ENCODE results near the gene RAPGEF6. TPM values are rescaled to one million over a fixed set of nuclear protein-coding genes. Genes with fewer than 3 reads are reported as not detected.

Gene RAPGEF6
- total and polyA plus RNA-seq, 3 experiments from 2014 or later: 25.9 to 29.2 (median 27.9) TPM

DNA sequence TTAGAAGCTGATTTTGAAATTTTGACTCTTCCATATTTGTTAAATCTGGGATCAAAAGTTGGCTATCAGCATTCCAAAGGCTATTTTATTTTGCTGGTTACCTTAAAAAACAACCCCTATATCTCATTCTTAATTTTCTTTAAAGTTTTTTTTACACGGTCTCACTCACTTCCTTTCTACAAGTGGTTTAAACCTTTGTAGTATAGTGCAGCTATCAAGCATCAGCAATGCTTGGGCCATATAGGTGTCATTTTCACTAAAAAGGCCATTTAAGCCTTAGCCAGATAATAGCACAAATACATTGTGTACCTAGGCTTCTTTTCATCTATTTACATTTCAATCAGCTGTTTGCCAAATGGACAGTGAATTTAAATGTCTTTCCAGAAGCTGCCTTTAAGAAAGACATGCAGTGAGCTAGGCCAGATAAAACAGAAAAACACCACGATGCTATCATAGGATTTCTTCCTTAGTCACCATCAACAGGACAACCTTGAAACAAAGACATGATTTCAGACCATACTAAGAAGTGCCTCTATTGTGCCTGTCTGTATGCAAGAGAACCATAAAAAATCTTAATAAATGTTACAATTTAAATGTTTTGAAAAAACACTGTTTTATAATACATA lies 104.2 kb downstream of the RAPGEF6 start:
- peaks cover 0 to 13% (median 6%) of the 10 kb centered on the region in 3 donors for H3K36me3 Mint-ChIP-seq
- peaks cover 84% of the 10 kb centered on the region for H3K4me1 ChIP-seq (ENCODE audit: insufficient read depth, low read length)
- no peaks in the 10 kb centered on the region for H3K9me3 ChIP-seq (ENCODE audit: low read length)
- peak overlapping the region; percentile 0 for H3K4me3 ChIP-seq (ENCODE audit: low read length)
- no peak overlapping the region for H3K27ac ChIP-seq (ENCODE audit: low read depth, low read length)
- no peaks in the 10 kb centered on the region for H3K9me3 Mint-ChIP-seq
- H3K27me3 Mint-ChIP-seq: no peaks in the 10 kb centered on the region
- peak overlapping the region in 7 of 8 donors; percentile 57 to 93 (median 76) for H3K27ac Mint-ChIP-seq
- POLR2A ChIA-PET: no interaction called here
- H3K4me1 Mint-ChIP-seq: peaks cover 74 to 83% (median 80%) of the 10 kb centered on the region in 3 donors
- H3K4me3 Mint-ChIP-seq: peak overlapping the region in 6 of 7 donors; percentile 34 to 60 (median 46)
- peak in 2 of 5 donors; percentile 11 to 29 for DNase-seq
- H3K36me3 ChIP-seq (ENCODE audit: insufficient read depth, low read length): no peaks in the 10 kb centered on the region
- CTCF ChIA-PET: no interaction called here
- H3K27me3 ChIP-seq (ENCODE audit: insufficient read depth, low read length, poor library complexity, severe bottlenecking): no peaks in the 10 kb centered on the region

DNA sequence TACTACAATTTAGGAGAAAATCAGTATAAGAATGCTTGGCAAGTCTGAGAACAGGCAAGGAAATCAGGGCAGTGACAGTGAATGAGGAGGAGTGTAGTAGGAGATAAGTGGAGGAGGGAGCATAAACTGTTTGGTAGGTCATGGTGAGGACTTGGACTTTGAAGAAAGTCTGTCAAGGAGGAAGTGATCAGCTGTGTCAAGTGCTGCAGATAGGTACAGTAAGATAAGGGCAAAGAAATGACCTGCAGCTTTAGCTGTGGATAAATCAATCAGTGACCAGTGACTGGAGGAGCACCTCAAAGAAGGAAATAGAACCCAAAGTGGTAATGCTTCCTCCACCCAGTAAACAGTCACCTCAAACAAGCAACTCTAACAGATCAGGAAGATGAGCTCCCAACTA lies 106.3 kb downstream of the RAPGEF6 start:
- DNase-seq: no peak
- no peaks in the 10 kb centered on the region for H3K27me3 Mint-ChIP-seq
- H3K9me3 ChIP-seq (ENCODE audit: low read length): no peaks in the 10 kb centered on the region

DNA sequence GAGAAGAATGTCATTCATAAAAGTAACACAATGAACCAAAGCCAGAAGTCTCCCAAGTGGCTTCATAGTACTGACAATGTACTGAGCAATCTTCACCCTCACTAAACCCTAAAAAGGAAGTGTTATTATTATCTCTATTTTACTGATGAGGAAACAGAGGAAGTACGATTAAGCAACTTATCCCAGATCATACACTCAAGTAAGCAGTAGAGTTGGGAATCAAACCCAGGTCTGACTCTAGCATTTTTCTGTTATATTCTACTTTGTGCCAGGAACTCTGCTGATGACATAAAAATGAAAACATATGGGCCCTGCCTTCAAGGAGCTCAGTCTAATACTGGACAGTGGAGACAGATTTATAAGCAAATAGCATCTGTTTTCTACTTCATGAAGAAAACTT lies 109.2 kb downstream of the RAPGEF6 start:
- H3K4me1 ChIP-seq (ENCODE audit: insufficient read depth, low read length): peaks cover 75% of the 10 kb centered on the region
- H3K4me1 Mint-ChIP-seq: peaks cover 68 to 87% (median 76%) of the 10 kb centered on the region in 3 donors
- CTCF ChIA-PET: interaction anchor here (1.0 kb wide), 1 partner anchor 64 kb away, joined by 3 read pairs; no protein-coding TSS in a partner anchor

More for the DNA sequence above, 106.3 kb downstream of the RAPGEF6 start:
- H3K27me3 ChIP-seq (ENCODE audit: insufficient read depth, low read length, poor library complexity, severe bottlenecking): no peaks in the 10 kb centered on the region
- POLR2A ChIA-PET: interaction anchor here (0.6 to 0.7 kb wide), 3 partner anchors 39 to 492 kb away, joined by 3 to 10 read pairs (median 6); no protein-coding TSS in a partner anchor
- Mint-ChIP-seq H3K27ac (peak overlapping the region in 6 of 8 donors; percentile 3 to 83 (median 34)), H3K9me3 (no peaks in the 10 kb centered on the region), H3K36me3 (peaks cover 0 to 14% (median 7%) of the 10 kb centered on the region in 3 donors), H3K4me3 (peak overlapping the region in 6 of 7 donors; percentile 15 to 61 (median 28)), H3K4me1 (peaks cover 73 to 80% (median 75%) of the 10 kb centered on the region in 3 donors)
- CTCF ChIA-PET: interaction anchor here (0.6 to 1.2 kb wide), 2 partner anchors 13 to 532 kb away, joined by 4 read pairs; no protein-coding TSS in a partner anchor
- H3K4me3 ChIP-seq (ENCODE audit: low read length): no peak overlapping the region
- no peak overlapping the region for H3K27ac ChIP-seq (ENCODE audit: low read depth, low read length)
- peaks cover 86% of the 10 kb centered on the region for H3K4me1 ChIP-seq (ENCODE audit: insufficient read depth, low read length)
- no peaks in the 10 kb centered on the region for H3K36me3 ChIP-seq (ENCODE audit: insufficient read depth, low read length)

DNA sequence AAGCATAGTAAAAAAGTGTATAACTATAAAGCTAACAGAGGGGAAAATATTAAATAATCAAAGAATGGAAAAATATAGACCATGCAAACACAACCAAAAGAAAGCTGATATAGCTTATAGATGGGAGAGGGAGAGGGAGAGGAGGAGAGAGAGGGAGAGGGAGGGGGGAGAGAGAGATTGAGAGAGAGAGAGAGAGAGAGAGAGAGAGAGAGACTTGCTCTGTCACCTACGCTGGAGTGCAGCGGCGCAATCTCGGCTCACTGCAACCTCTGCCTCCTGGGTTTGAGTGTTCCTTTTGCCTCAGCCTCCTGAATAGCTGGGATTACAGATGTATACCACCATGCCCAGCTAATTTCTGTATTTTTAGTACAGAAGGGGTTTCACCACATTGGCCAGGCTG lies 110.6 kb downstream of the RAPGEF6 start:
- Mint-ChIP-seq H3K36me3 (peaks cover 9 to 29% (median 16%) of the 10 kb centered on the region in 3 donors), H3K27me3 (no peaks in the 10 kb centered on the region), H3K4me3 (peak overlapping the region in 1 of 7 donors; percentile 23), H3K4me1 (peaks cover 61 to 79% (median 69%) of the 10 kb centered on the region in 3 donors), H3K9me3 (no peaks in the 10 kb centered on the region), H3K27ac (no peak overlapping the region)
- Histone ChIP-seq H3K27me3 (ENCODE audit: insufficient read depth, low read length, poor library complexity, severe bottlenecking) (no peaks in the 10 kb centered on the region), H3K4me1 (ENCODE audit: insufficient read depth, low read length) (peaks cover 61% of the 10 kb centered on the region), H3K27ac (ENCODE audit: low read depth, low read length) (no peak overlapping the region), H3K4me3 (ENCODE audit: low read length) (no peak overlapping the region), H3K36me3 (ENCODE audit: insufficient read depth, low read length) (no peaks in the 10 kb centered on the region), H3K9me3 (ENCODE audit: low read length) (no peaks in the 10 kb centered on the region)
- CTCF ChIA-PET: interaction anchor here (0.7 to 0.9 kb wide), 4 partner anchors 12 to 486 kb away, joined by 3 read pairs; no protein-coding TSS in a partner anchor
- no peak for DNase-seq
- POLR2A ChIA-PET: interaction anchor here (0.5 kb wide), 1 partner anchor 123 kb away, joined by 3 read pairs; no protein-coding TSS in a partner anchor

More for the DNA sequence above, 109.2 kb downstream of the RAPGEF6 start:
- no peak for DNase-seq
- Histone ChIP-seq H3K27me3 (ENCODE audit: insufficient read depth, low read length, poor library complexity, severe bottlenecking) (no peaks in the 10 kb centered on the region), H3K36me3 (ENCODE audit: insufficient read depth, low read length) (no peaks in the 10 kb centered on the region), H3K27ac (ENCODE audit: low read depth, low read length) (no peak overlapping the region), H3K4me3 (ENCODE audit: low read length) (no peak overlapping the region), H3K9me3 (ENCODE audit: low read length) (no peaks in the 10 kb centered on the region)
- POLR2A ChIA-PET: no interaction called here
- Mint-ChIP-seq H3K4me3 (peak overlapping the region in 3 of 7 donors; percentile 9 to 15 (median 9)), H3K27me3 (no peaks in the 10 kb centered on the region), H3K9me3 (no peaks in the 10 kb centered on the region), H3K27ac (peak overlapping the region in 7 of 8 donors; percentile 1 to 79 (median 56)), H3K36me3 (peaks cover 6 to 19% (median 9%) of the 10 kb centered on the region in 3 donors)

DNA sequence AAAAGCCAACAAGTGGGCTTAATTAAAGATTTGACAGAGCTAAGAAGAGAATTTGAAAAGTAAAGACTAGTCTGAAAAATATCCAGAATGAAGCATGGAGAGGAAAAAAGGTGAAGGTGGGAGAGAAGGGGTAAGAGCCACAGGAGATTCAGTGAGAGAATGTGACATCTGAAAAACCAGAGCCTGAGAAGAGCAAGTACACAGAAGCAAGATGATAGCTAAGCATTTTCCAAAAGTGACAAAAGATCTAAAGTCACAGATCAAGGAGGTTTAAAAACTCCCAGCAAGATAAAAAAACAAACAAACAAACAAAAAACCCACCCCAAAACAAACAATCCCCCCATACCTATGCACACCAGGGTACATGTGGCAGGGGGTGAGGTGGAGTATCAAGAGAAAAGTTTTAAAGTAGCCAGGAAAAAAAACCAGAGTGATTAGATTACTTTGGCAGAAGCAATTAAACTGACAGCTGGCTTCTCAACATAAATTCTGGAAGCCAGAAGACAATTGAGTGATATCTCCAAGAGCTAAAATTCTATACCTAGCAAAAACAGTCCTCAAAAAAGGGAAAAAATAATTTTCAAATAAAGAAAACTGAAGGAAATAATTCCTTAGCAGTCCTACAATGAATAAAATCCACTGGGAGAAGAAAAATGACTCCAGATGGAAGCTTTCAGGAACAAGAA lies 111.4 kb downstream of the RAPGEF6 start:
- peaks cover 9 to 34% (median 18%) of the 10 kb centered on the region in 3 donors for H3K36me3 Mint-ChIP-seq
- peak overlapping the region in 4 of 8 donors; percentile 5 to 53 (median 30) for H3K27ac Mint-ChIP-seq
- Histone ChIP-seq H3K36me3 (ENCODE audit: insufficient read depth, low read length) (no peaks in the 10 kb centered on the region), H3K9me3 (ENCODE audit: low read length) (no peaks in the 10 kb centered on the region), H3K4me3 (ENCODE audit: low read length) (no peak overlapping the region), H3K27me3 (ENCODE audit: insufficient read depth, low read length, poor library complexity, severe bottlenecking) (no peaks in the 10 kb centered on the region), H3K27ac (ENCODE audit: low read depth, low read length) (no peak overlapping the region), H3K4me1 (ENCODE audit: insufficient read depth, low read length) (peaks cover 53% of the 10 kb centered on the region)
- CTCF ChIA-PET: interaction anchor here (0.7 to 0.9 kb wide), 3 partner anchors 11 to 486 kb away, joined by 3 read pairs; no protein-coding TSS in a partner anchor
- POLR2A ChIA-PET: interaction anchor here (0.5 to 0.7 kb wide), 3 partner anchors 9 to 566 kb away, joined by 3 to 6 read pairs (median 5); no protein-coding TSS in a partner anchor
- H3K9me3 Mint-ChIP-seq: no peaks in the 10 kb centered on the region
- peaks cover 56 to 71% (median 65%) of the 10 kb centered on the region in 3 donors for H3K4me1 Mint-ChIP-seq
- no peak for DNase-seq
- no peaks in the 10 kb centered on the region for H3K27me3 Mint-ChIP-seq
- H3K4me3 Mint-ChIP-seq: no peak overlapping the region

DNA sequence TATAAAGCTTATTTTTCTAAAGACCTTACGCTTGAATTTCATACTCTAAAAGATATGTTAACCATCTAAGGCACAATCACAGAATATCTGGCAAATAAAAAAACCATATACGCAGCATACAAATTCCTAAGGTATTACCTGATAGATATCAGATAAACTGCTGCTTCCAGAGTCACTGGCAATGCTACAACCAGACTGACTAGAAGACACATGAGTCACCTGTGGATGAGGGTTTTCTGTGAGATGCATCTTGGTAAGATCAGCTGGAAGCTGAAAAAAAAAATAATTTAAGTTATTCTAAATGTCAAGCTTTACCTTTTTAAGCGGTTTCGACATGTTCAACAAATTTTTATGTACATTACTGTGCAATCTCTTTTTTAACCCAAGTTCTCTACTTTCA lies 113.8 kb downstream of the RAPGEF6 start:
- Mint-ChIP-seq H3K27me3 (no peaks in the 10 kb centered on the region), H3K9me3 (no peaks in the 10 kb centered on the region), H3K27ac (no peak overlapping the region), H3K4me1 (peaks cover 50 to 70% (median 62%) of the 10 kb centered on the region in 3 donors), H3K36me3 (peaks cover 9 to 41% (median 15%) of the 10 kb centered on the region in 3 donors), H3K4me3 (no peak overlapping the region)
- Histone ChIP-seq H3K4me3 (ENCODE audit: low read length) (no peak overlapping the region), H3K27ac (ENCODE audit: low read depth, low read length) (no peak overlapping the region), H3K27me3 (ENCODE audit: insufficient read depth, low read length, poor library complexity, severe bottlenecking) (no peaks in the 10 kb centered on the region), H3K9me3 (ENCODE audit: low read length) (no peaks in the 10 kb centered on the region), H3K4me1 (ENCODE audit: insufficient read depth, low read length) (peaks cover 48% of the 10 kb centered on the region), H3K36me3 (ENCODE audit: insufficient read depth, low read length) (no peaks in the 10 kb centered on the region)
- ChIA-PET CTCF (no interaction called here), POLR2A (interaction anchor here (0.6 to 1.1 kb wide), 3 partner anchors 11 to 105 kb away, joined by 3 to 4 read pairs (median 3); no protein-coding TSS in a partner anchor)
- no peak for DNase-seq

DNA sequence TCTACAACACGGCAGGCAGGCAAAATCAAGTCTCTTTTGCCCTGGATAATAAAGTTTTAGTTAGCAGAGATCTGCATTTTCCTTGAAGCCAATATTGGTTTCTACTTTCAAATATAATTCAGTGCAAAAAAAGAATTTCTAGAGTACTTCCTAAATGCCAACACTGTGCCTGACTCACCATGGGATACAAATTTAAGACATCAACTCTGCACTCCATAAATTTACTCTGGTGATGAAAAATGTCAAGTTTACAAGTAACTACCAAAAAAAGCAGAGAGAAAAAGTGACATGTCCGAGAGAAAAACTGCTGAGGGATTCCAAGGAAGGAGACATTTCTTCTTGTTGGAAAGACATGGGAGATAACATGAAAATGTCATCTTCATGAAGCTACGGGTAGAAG lies 119.7 kb downstream of the RAPGEF6 start:
- Mint-ChIP-seq H3K27ac (peak overlapping the region; percentile 75 to 98 (median 92)), H3K9me3 (no peaks in the 10 kb centered on the region), H3K4me3 (peak overlapping the region; percentile 65 to 85 (median 81)), H3K27me3 (no peaks in the 10 kb centered on the region), H3K4me1 (peaks cover 50 to 64% (median 62%) of the 10 kb centered on the region in 3 donors), H3K36me3 (peaks cover 4 to 40% (median 13%) of the 10 kb centered on the region in 3 donors)
- Histone ChIP-seq H3K27ac (ENCODE audit: low read depth, low read length) (no peak overlapping the region), H3K4me3 (ENCODE audit: low read length) (peak overlapping the region; percentile 55), H3K4me1 (ENCODE audit: insufficient read depth, low read length) (peaks cover 50% of the 10 kb centered on the region), H3K27me3 (ENCODE audit: insufficient read depth, low read length, poor library complexity, severe bottlenecking) (no peaks in the 10 kb centered on the region), H3K36me3 (ENCODE audit: insufficient read depth, low read length) (peaks cover 5% of the 10 kb centered on the region), H3K9me3 (ENCODE audit: low read length) (no peaks in the 10 kb centered on the region)
- ChIA-PET POLR2A (no interaction called here), CTCF (interaction anchor here (1.3 to 1.9 kb wide), 3 partner anchors 17 to 254 kb away, joined by 3 to 5 read pairs (median 4); no protein-coding TSS in a partner anchor)
- DNase-seq: no peak

Data from CD8-positive, alpha-beta memory T cell (primary cell).